ENCODE measurements around the gene RCAN2.

Gene RCAN2

GRCh38 chr6:46201702-46202101, 289.5 kb downstream of the RCAN2 start:
- no peaks in the 10 kb centered on the region for H3K27me3 ChIP-seq (ENCODE audit: control insufficient read depth in 1 of 2, insufficient read depth in 2 of 2, low read length in 2 of 2)
- H3K4me1 ChIP-seq (ENCODE audit: control insufficient read depth, insufficient read depth, low read length) = no peaks in the 10 kb centered on the region
- no peak overlapping the region for H3K9ac ChIP-seq (ENCODE audit: low read length in 2 of 2)
- H3K9me3 ChIP-seq (ENCODE audit: control insufficient read depth in 2 of 2, low read length in 2 of 2) = peaks cover 0 to 4% of the 10 kb centered on the region in 2 donors
- no peak overlapping the region for H3K27ac ChIP-seq (ENCODE audit: low read length)
- H3K4me3 ChIP-seq (ENCODE audit: low read length in 2 of 2) = no peak overlapping the region
- no peaks in the 10 kb centered on the region for H3K36me3 ChIP-seq (ENCODE audit: control insufficient read depth in 2 of 2, insufficient read depth in 2 of 2, low read length in 2 of 2)

DNA sequence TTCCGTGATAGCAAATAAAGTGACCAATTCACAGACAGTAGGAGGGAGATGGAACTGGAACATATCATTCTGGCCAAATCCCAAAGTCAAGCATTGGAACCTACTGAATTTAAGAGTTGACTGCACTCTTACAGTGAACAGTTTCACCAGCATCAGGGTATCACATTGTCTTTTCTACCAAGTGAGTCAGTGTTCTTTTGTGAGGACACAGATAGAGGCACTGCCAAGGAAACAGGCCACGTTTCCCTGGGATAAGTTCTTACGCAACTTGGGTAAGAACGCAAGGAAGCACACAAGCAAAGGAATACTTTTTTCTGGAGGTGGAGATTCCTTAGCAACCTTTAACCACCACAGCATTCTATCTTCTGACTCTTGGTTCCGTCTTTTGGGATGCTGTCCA, 291.9 kb downstream of the RCAN2 start:
- peaks cover 0 to 4% of the 10 kb centered on the region in 2 donors for H3K9me3 ChIP-seq (ENCODE audit: control insufficient read depth in 2 of 2, low read length in 2 of 2)
- no peaks in the 10 kb centered on the region for H3K36me3 ChIP-seq (ENCODE audit: control insufficient read depth in 2 of 2, insufficient read depth in 2 of 2, low read length in 2 of 2)
- no peaks in the 10 kb centered on the region for H3K4me1 ChIP-seq (ENCODE audit: control insufficient read depth, insufficient read depth, low read length)
- H3K9ac ChIP-seq (ENCODE audit: low read length in 2 of 2) = no peak overlapping the region
- H3K27me3 ChIP-seq (ENCODE audit: control insufficient read depth in 1 of 2, insufficient read depth in 2 of 2, low read length in 2 of 2) = no peaks in the 10 kb centered on the region
- no peak overlapping the region for H3K4me3 ChIP-seq (ENCODE audit: low read length in 2 of 2)
- H3K27ac ChIP-seq (ENCODE audit: low read length) = no peak overlapping the region

DNA sequence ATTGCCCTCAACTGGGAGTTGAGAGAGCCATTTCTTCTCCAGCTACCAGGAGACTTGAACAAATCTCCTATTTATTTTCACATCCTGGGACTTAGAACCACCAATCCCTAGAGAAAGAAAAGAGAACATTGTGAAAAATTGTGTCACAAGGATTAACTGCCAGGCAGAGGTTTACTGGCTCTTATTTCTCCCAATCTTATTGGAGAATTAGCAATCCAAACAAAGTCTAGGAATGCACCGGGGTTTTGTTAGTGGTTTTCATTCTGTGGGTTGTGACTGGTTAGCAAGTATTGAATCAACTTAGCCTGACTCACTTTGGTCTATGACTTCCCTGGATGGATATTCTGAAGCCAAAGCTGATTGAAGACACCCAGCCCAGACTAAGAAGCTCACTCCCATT, 299.3 kb downstream of the RCAN2 start:
- Histone ChIP-seq H3K4me3 (ENCODE audit: low read length in 2 of 2) (no peak overlapping the region), H3K36me3 (ENCODE audit: control insufficient read depth in 2 of 2, insufficient read depth in 2 of 2, low read length in 2 of 2) (no peaks in the 10 kb centered on the region), H3K4me1 (ENCODE audit: control insufficient read depth, insufficient read depth, low read length) (no peaks in the 10 kb centered on the region), H3K27ac (ENCODE audit: low read length) (no peak overlapping the region), H3K9me3 (ENCODE audit: control insufficient read depth in 2 of 2, low read length in 2 of 2) (no peaks in the 10 kb centered on the region), H3K9ac (ENCODE audit: low read length in 2 of 2) (no peak overlapping the region), H3K27me3 (ENCODE audit: control insufficient read depth in 1 of 2, insufficient read depth in 2 of 2, low read length in 2 of 2) (no peaks in the 10 kb centered on the region)

GRCh38 chr6:46190889-46191288, 300.4 kb downstream of the RCAN2 start:
- no peak overlapping the region for H3K27ac ChIP-seq (ENCODE audit: low read length)
- H3K4me3 ChIP-seq (ENCODE audit: low read length in 2 of 2) = no peak overlapping the region
- H3K9me3 ChIP-seq (ENCODE audit: control insufficient read depth in 2 of 2, low read length in 2 of 2) = no peaks in the 10 kb centered on the region
- no peaks in the 10 kb centered on the region for H3K4me1 ChIP-seq (ENCODE audit: control insufficient read depth, insufficient read depth, low read length)
- H3K9ac ChIP-seq (ENCODE audit: low read length in 2 of 2) = no peak overlapping the region
- H3K36me3 ChIP-seq (ENCODE audit: control insufficient read depth in 2 of 2, insufficient read depth in 2 of 2, low read length in 2 of 2) = no peaks in the 10 kb centered on the region
- no peaks in the 10 kb centered on the region for H3K27me3 ChIP-seq (ENCODE audit: control insufficient read depth in 1 of 2, insufficient read depth in 2 of 2, low read length in 2 of 2)

DNA sequence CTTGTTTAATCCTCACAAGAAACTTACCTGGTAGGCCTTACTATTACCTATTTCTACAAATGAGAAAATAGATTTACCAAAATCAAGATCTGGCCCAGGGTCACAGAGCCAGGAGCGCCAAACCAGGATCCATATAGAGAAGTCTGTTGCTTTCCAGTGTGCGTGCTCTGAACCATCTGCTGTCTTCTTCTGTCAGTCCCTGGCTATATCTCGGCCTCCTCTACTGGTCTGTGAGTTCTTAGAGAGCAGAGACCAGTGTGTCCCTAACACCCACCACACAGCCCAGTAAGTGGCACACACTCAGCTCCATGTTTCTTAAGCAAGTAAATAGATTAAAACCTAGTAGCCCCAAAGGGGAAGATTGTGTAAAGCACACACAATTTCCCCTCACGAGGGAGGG, 301.5 kb downstream of the RCAN2 start:
- no peaks in the 10 kb centered on the region for H3K4me1 ChIP-seq (ENCODE audit: control insufficient read depth, insufficient read depth, low read length)
- no peak overlapping the region for H3K9ac ChIP-seq (ENCODE audit: low read length in 2 of 2)
- no peaks in the 10 kb centered on the region for H3K36me3 ChIP-seq (ENCODE audit: control insufficient read depth in 2 of 2, insufficient read depth in 2 of 2, low read length in 2 of 2)
- no peak overlapping the region for H3K4me3 ChIP-seq (ENCODE audit: low read length in 2 of 2)
- no peak overlapping the region for H3K27ac ChIP-seq (ENCODE audit: low read length)
- no peaks in the 10 kb centered on the region for H3K27me3 ChIP-seq (ENCODE audit: control insufficient read depth in 1 of 2, insufficient read depth in 2 of 2, low read length in 2 of 2)
- no peaks in the 10 kb centered on the region for H3K9me3 ChIP-seq (ENCODE audit: control insufficient read depth in 2 of 2, low read length in 2 of 2)

DNA sequence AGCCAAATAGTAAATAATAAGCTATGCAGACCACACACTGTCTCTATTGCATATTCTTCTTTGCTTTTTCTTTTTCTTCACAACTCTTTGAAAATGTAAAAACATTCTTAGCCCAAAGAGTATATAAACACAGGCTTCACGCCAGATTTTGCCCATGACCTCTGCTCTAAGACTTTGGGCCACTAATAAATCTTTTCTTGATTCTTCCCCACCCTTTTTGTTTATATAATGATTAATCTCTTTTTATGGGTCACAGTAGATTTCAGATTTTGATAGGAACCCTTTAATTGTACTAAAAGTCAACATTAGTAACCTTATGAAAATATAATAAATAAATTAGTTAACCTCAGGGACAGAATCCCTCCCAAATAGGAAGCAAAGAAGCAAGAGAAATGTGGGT, 304.7 kb downstream of the RCAN2 start:
- Histone ChIP-seq H3K9ac (ENCODE audit: low read length in 2 of 2) (no peak overlapping the region), H3K4me1 (ENCODE audit: control insufficient read depth, insufficient read depth, low read length) (no peaks in the 10 kb centered on the region), H3K36me3 (ENCODE audit: control insufficient read depth in 2 of 2, insufficient read depth in 2 of 2, low read length in 2 of 2) (no peaks in the 10 kb centered on the region), H3K9me3 (ENCODE audit: control insufficient read depth in 2 of 2, low read length in 2 of 2) (no peaks in the 10 kb centered on the region), H3K4me3 (ENCODE audit: low read length in 2 of 2) (no peak overlapping the region), H3K27me3 (ENCODE audit: control insufficient read depth in 1 of 2, insufficient read depth in 2 of 2, low read length in 2 of 2) (no peaks in the 10 kb centered on the region), H3K27ac (ENCODE audit: low read length) (no peak overlapping the region)

DNA sequence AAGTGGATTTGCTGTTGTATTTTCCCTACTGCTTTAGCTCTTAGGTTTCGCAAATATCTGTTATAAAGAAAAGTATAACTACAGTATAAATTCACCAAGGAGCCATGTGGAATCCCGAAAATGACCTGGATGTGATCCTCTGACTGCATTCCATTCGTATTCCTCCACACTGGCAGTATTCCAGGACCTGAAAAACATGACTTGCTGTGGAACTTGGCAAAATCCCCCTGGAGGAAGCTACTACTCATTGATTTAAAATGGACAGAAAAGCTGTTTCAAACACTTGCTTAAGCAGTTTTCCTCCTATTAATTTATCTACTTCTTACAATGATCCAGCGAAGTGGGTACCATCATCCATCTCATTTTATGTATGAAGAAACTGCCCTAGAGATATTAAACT, 307.1 kb downstream of the RCAN2 start:
- Histone ChIP-seq H3K9ac (ENCODE audit: low read length in 2 of 2) (no peak overlapping the region), H3K36me3 (ENCODE audit: control insufficient read depth in 2 of 2, insufficient read depth in 2 of 2, low read length in 2 of 2) (no peaks in the 10 kb centered on the region), H3K4me3 (ENCODE audit: low read length in 2 of 2) (no peak overlapping the region), H3K27ac (ENCODE audit: low read length) (no peak overlapping the region), H3K9me3 (ENCODE audit: control insufficient read depth in 2 of 2, low read length in 2 of 2) (no peaks in the 10 kb centered on the region), H3K27me3 (ENCODE audit: control insufficient read depth in 1 of 2, insufficient read depth in 2 of 2, low read length in 2 of 2) (no peaks in the 10 kb centered on the region), H3K4me1 (ENCODE audit: control insufficient read depth, insufficient read depth, low read length) (no peaks in the 10 kb centered on the region)

DNA sequence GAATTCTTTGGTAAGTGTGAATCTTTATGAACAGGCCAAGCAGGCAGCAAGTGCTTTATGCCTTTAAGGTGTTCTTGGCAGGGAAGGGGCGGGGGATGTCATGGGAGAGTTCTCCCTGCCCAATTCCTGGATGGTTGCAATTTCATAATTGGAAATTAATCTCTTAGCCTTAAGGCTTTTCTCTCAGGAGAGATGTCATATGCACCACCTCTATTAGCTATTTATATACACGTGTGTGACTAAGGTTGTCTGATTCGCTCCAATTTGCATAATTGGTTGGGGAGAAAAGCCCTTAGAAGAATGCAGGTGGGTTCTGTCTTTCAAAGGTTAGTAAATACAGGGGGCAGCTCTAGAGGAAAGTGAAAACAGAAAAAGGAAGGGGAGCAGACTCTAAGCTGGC, 315.3 kb downstream of the RCAN2 start:
- Histone ChIP-seq H3K4me1 (ENCODE audit: control insufficient read depth, insufficient read depth, low read length) (no peaks in the 10 kb centered on the region), H3K4me3 (ENCODE audit: low read length in 2 of 2) (no peak overlapping the region), H3K27me3 (ENCODE audit: control insufficient read depth in 1 of 2, insufficient read depth in 2 of 2, low read length in 2 of 2) (peaks cover 4% of the 10 kb centered on the region in 2 donors), H3K9me3 (ENCODE audit: control insufficient read depth in 2 of 2, low read length in 2 of 2) (no peaks in the 10 kb centered on the region), H3K9ac (ENCODE audit: low read length in 2 of 2) (no peak overlapping the region), H3K36me3 (ENCODE audit: control insufficient read depth in 2 of 2, insufficient read depth in 2 of 2, low read length in 2 of 2) (no peaks in the 10 kb centered on the region), H3K27ac (ENCODE audit: low read length) (no peak overlapping the region)

DNA sequence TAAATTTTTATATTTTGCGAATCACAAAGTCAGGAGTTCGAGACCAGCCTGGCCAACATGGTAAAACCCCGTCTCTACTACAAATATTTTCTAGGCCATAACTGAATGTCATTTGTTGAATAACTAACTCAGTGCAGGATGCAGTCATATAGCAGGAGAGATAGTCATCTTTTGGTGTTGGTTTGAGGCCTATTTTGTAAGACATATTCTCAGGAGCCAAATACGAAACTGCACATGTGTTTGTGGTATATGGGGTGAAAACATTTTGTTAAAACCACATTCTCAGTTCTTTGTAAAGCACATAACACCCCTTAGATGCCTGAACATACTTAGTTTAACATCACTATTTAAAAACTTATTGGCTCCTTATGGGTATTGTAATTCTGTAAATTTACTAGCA, 315.8 kb downstream of the RCAN2 start:
- no peak overlapping the region for H3K4me3 ChIP-seq (ENCODE audit: low read length in 2 of 2)
- H3K27ac ChIP-seq (ENCODE audit: low read length) = no peak overlapping the region
- H3K9me3 ChIP-seq (ENCODE audit: control insufficient read depth in 2 of 2, low read length in 2 of 2) = no peaks in the 10 kb centered on the region
- peaks cover 7 to 10% of the 10 kb centered on the region in 2 donors for H3K27me3 ChIP-seq (ENCODE audit: control insufficient read depth in 1 of 2, insufficient read depth in 2 of 2, low read length in 2 of 2)
- no peaks in the 10 kb centered on the region for H3K36me3 ChIP-seq (ENCODE audit: control insufficient read depth in 2 of 2, insufficient read depth in 2 of 2, low read length in 2 of 2)
- H3K4me1 ChIP-seq (ENCODE audit: control insufficient read depth, insufficient read depth, low read length) = peaks cover 4% of the 10 kb centered on the region
- H3K9ac ChIP-seq (ENCODE audit: low read length in 2 of 2) = no peak overlapping the region

DNA sequence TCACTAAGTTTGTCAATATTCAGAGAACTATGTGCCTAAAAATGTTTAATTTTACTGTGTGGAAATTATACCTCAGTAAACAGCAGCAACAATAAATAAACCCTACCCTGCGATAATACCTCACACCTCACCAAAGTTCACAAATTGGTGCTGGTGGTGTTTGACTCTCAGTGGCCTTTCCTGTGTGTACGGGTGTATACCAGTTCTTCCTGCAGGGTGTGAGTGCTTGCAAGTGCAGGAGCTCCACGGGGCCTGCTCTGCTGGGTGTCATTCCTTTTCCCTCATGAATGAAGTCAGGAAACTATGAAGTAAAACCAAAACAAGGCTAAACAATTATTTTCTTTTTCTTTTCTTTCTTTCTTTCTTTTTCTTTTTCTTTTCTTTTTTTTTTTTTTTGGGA, 316.3 kb downstream of the RCAN2 start:
- H3K27ac ChIP-seq (ENCODE audit: low read length) = no peak overlapping the region
- H3K4me3 ChIP-seq (ENCODE audit: low read length in 2 of 2) = no peak overlapping the region
- no peaks in the 10 kb centered on the region for H3K9me3 ChIP-seq (ENCODE audit: control insufficient read depth in 2 of 2, low read length in 2 of 2)
- H3K9ac ChIP-seq (ENCODE audit: low read length in 2 of 2) = no peak overlapping the region
- no peaks in the 10 kb centered on the region for H3K36me3 ChIP-seq (ENCODE audit: control insufficient read depth in 2 of 2, insufficient read depth in 2 of 2, low read length in 2 of 2)
- H3K27me3 ChIP-seq (ENCODE audit: control insufficient read depth in 1 of 2, insufficient read depth in 2 of 2, low read length in 2 of 2) = peaks cover 9 to 13% of the 10 kb centered on the region in 2 donors
- peaks cover 5% of the 10 kb centered on the region for H3K4me1 ChIP-seq (ENCODE audit: control insufficient read depth, insufficient read depth, low read length)

GRCh38 chr6:46172176-46172575, 319.1 kb downstream of the RCAN2 start:
- Histone ChIP-seq H3K4me3 (ENCODE audit: low read length in 2 of 2) (no peak overlapping the region), H3K27ac (ENCODE audit: low read length) (no peak overlapping the region), H3K27me3 (ENCODE audit: control insufficient read depth in 1 of 2, insufficient read depth in 2 of 2, low read length in 2 of 2) (peaks cover 9 to 16% of the 10 kb centered on the region in 2 donors), H3K9ac (ENCODE audit: low read length in 2 of 2) (no peak overlapping the region), H3K36me3 (ENCODE audit: control insufficient read depth in 2 of 2, insufficient read depth in 2 of 2, low read length in 2 of 2) (no peaks in the 10 kb centered on the region), H3K9me3 (ENCODE audit: control insufficient read depth in 2 of 2, low read length in 2 of 2) (no peaks in the 10 kb centered on the region), H3K4me1 (ENCODE audit: control insufficient read depth, insufficient read depth, low read length) (peaks cover 5% of the 10 kb centered on the region)
